Transverse colon (tissue), 3 donors: ENCODE measurements around the gene NKD2.

Experiments used
- POLR2A ChIP-seq: fragments of 450-650 bp; IDR thresholded peaks from one replicate; pipeline ENCODE4 v1.6.1; 2016; ENCODE audit warnings: antibody characterized with exemption, mild to moderate bottlenecking, moderate library complexity
- POLR2AphosphoS5 ChIP-seq, 3 donors: sonication (generic); formaldehyde crosslinking; IDR thresholded peaks; one replicate each; pipeline ENCODE4 v1.6.1; 2016; ENCODE audit warnings: antibody characterized with exemption in 3 of 3

DNA sequence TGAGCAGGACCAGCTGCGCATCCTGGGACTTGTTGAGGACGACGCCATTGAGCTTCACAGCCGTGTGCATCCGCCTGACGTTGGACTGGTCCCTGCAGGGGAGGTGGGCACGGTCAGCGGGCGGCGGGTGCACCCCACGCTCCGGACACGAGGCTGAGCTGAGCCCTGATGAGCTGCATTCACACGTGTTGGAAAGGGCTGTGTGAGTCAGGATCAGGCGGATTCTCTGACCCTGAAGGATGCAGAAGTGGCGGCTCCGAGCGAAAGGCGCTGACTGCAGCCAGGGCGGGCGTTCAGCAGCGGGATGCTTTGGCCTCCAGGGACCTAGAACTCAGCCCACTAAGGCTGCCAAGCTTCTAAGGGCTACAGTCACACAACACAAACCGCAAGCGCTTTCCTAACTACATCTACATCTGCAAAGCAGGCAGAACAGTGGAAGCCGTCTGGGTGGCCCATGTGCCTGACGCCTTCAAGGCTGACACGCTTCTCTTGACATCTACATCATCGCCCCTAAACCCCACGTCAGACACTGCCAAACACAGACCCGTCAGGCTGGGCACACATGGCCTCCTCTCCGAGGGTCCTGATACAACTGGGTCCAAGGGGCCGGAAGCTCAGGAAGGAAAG, 44.9 kb downstream of the NKD2 start:
- TF ChIP-seq POLR2A (no peak), POLR2AphosphoS5 (IDR thresholded peaks at IDR 0.05) (peak in 1 of 3 donors; percentile 5)
